Measurements from ENCODE around the gene CAMK2N2. TPM values are rescaled to one million over a fixed set of nuclear protein-coding genes. Genes with fewer than 3 reads are reported as not detected.
A peak's percentile ranks its signal among the peaks of the same experiment; 100 is the strongest.

Gene CAMK2N2
- total RNA-seq, 1 experiment from 2014 or later = 5.7 TPM

- Histone ChIP-seq H3K36me3 (ENCODE audit: control insufficient read depth, insufficient read depth, low read length) (peaks cover 2% of the 10 kb centered on the region; the same call in 1 of the 2 replicates), H3K4me1 (ENCODE audit: control insufficient read depth, insufficient read depth, low read length) (no peaks in the 10 kb centered on the region), H3K9me3 (ENCODE audit: control insufficient read depth, insufficient read depth, low read depth, low read length) (no peaks in the 10 kb centered on the region), H3K4me3 (ENCODE audit: low read depth in 2 of 2, low read length in 2 of 2) (no peak overlapping the region), H3K27me3 (ENCODE audit: control insufficient read depth, insufficient read depth, low read length) (peaks cover 14% of the 10 kb centered on the region; the same call in 1 of the 2 replicates), H3K27ac (ENCODE audit: low read length) (no peak overlapping the region)
- CTCF ChIA-PET = interaction anchor here (0.7 to 2.5 kb wide), 7 partner anchors 14 to 410 kb away, joined by 3 to 7 read pairs (median 4); partner anchors contain the start of gene EEF1AKMT4
- intact Hi-C loops (cut with micrococcal nuclease; ENCODE audit: unreplicated experiment) = no loop called here
- POLR2A ChIA-PET = interaction anchor here (0.6 kb wide), 1 partner anchor 15 kb away, joined by 3 read pairs; no protein-coding TSS in a partner anchor
- in situ Hi-C loops (cut with HindIII; ENCODE audit: low pct_unique_long_range_greater_than_20kb, low sequenced_read_pairs) = no loop called here
- DNase-seq (ENCODE audit: low read depth, low spot score) (peak; percentile 35), ATAC-seq (peak; percentile 59)
- TF ChIP-seq TCF7L2 (IDR thresholded peaks at IDR 0.05; ENCODE audit: low read depth, low read length) (no peak), CTCF (IDR thresholded peaks at IDR 0.05) (peak; percentile 97), POLR2AphosphoS5 (IDR thresholded peaks at IDR 0.05; ENCODE audit: low read depth, low read length) (no peak)
- BruUV-seq (replicated peaks) = no TSS peak
Measured at GRCh38 chr3:184227481-184227935, 33.8 kb downstream of the CAMK2N2 start.

GRCh38 chr3:184223946-184224345 lies 37.4 kb downstream of the CAMK2N2 start:
- ChIA-PET POLR2A (no interaction called here), CTCF (no interaction called here)
- no TSS peak for BruUV-seq (replicated peaks)
- DNase-seq (ENCODE audit: low read depth, low spot score) = no peak
- in situ Hi-C loops (cut with HindIII; ENCODE audit: low pct_unique_long_range_greater_than_20kb, low sequenced_read_pairs) (no loop called here), intact Hi-C loops (cut with micrococcal nuclease; ENCODE audit: unreplicated experiment) (no loop called here)
- no peak for TF ChIP-seq CTCF (IDR thresholded peaks at IDR 0.05)
- no peak for TF ChIP-seq POLR2AphosphoS5 (IDR thresholded peaks at IDR 0.05; ENCODE audit: low read depth, low read length)
- TF ChIP-seq REST (IDR thresholded peaks at IDR 0.05; ENCODE audit: insufficient read depth in 1 of 2, low read depth in 2 of 2, low read length in 1 of 2) = no peak
- no peak for TF ChIP-seq SIN3A (IDR thresholded peaks at IDR 0.05; ENCODE audit: borderline replicate concordance, insufficient read depth, low read depth, low read length)
- TF ChIP-seq TCF7L2 (IDR thresholded peaks at IDR 0.05; ENCODE audit: low read depth, low read length) = no peak
- Histone ChIP-seq H3K27me3 (ENCODE audit: control insufficient read depth, insufficient read depth, low read length) (peaks cover 4% of the 10 kb centered on the region; the same call in 1 of the 2 replicates), H3K4me3 (ENCODE audit: low read depth in 2 of 2, low read length in 2 of 2) (no peak overlapping the region), H3K9me3 (ENCODE audit: control insufficient read depth, insufficient read depth, low read depth, low read length) (no peaks in the 10 kb centered on the region), H3K4me1 (ENCODE audit: control insufficient read depth, insufficient read depth, low read length) (no peaks in the 10 kb centered on the region), H3K27ac (ENCODE audit: low read length) (no peak overlapping the region), H3K36me3 (ENCODE audit: control insufficient read depth, insufficient read depth, low read length) (no peaks in the 10 kb centered on the region)
- ATAC-seq = no peak
